HG03045 (cell line): Measurements from ENCODE around the gene IL17RC.
"Not testable (repeated sequence)": the region's sequence is repeated elsewhere in the genome, so short reads cannot be mapped to it uniquely, and the experiment has no call there.

Experiments used
- ATAC-seq: cut with Tn5 transposase; IDR thresholded peaks from one replicate; pipeline ENCODE4 v1.9.1; 2021; ENCODE audit warnings: mild to moderate bottlenecking, moderate library complexity; ENCODE audit not compliant: unreplicated experiment

IL17RC gene

GRCh38 chr3:9916734-9917680 lies at the start of gene IL17RC:
IL17RC (plus strand) TSS chr3:9917098; CDS start chr3:9917316, 218 bp downstream.
- no peak for ATAC-seq

GRCh38 chr3:9867106-9867505 lies 49.8 kb upstream of the IL17RC start:
- no peak for ATAC-seq

GRCh38 chr3:9869955-9870354 lies 46.9 kb upstream of the IL17RC start:
- ATAC-seq, result no peak

- no peak for ATAC-seq
Observed at GRCh38 chr3:9870978-9871377, 45.9 kb upstream of the IL17RC start.

GRCh38 chr3:9872067-9872466 lies 44.8 kb upstream of the IL17RC start:
- not testable (repeated sequence) for ATAC-seq

GRCh38 chr3:9875448-9875847 lies 41.5 kb upstream of the IL17RC start:
- ATAC-seq, result no peak

- ATAC-seq, result not testable (repeated sequence)
Observed at GRCh38 chr3:9876255-9876654, 40.6 kb upstream of the IL17RC start.

- no peak for ATAC-seq
Observed at GRCh38 chr3:9876991-9877390, 39.9 kb upstream of the IL17RC start.

- no peak for ATAC-seq
Observed at GRCh38 chr3:9878700-9879099, 38.2 kb upstream of the IL17RC start.

GRCh38 chr3:9879830-9880549 lies 36.9 kb upstream of the IL17RC start, which contains the start of gene CIDEC:
CIDEC (minus strand) TSS chr3:9880253; CDS start chr3:9878486, 1,767 bp downstream.
- no peak for ATAC-seq

GRCh38 chr3:9881441-9881840 lies 35.5 kb upstream of the IL17RC start:
- ATAC-seq, result no peak

GRCh38 chr3:9883706-9884554 lies 33.0 kb upstream of the IL17RC start:
- no peak for ATAC-seq

GRCh38 chr3:9884555-9885165 lies 32.2 kb upstream of the IL17RC start:
- ATAC-seq, result no peak

GRCh38 chr3:9886328-9886727 lies 30.6 kb upstream of the IL17RC start:
- no peak for ATAC-seq

GRCh38 chr3:9887480-9887879 lies 29.4 kb upstream of the IL17RC start:
- no peak for ATAC-seq

GRCh38 chr3:9888540-9888939 lies 28.4 kb upstream of the IL17RC start:
- no peak for ATAC-seq

GRCh38 chr3:9889405-9889804 lies 27.5 kb upstream of the IL17RC start:
- ATAC-seq, result no peak

- ATAC-seq, result peak; percentile 87
Observed at GRCh38 chr3:9890249-9891071, 26.4 kb upstream of the IL17RC start, which contains the start of gene JAGN1. JAGN1 (plus strand) TSS chr3:9890610; CDS start chr3:9890723, 113 bp downstream.

GRCh38 chr3:9891072-9891622 lies 25.8 kb upstream of the IL17RC start:
- ATAC-seq, result no peak
